A673 (cell line): Measurements from ENCODE around the gene CMTM4. TPM values are rescaled to one million over a fixed set of nuclear protein-coding genes. Genes with fewer than 3 reads are reported as not detected.

Source experiments
- BruUV-seq: library from RNA; stranded (reverse); fragments of 400-500 nt; replicated peaks from 2 replicates; lab custom pipeline; 2021; lab: Mats Ljungman, UMichigan
- CTCF ChIA-PET: fragments of 300-600 bp; sonication (Branson Sonifier 250); formaldehyde crosslinking; loops from one replicate; lab custom pipeline; 2022; ENCODE audit warnings: antibody characterized with exemption; lab: Charles Lee
- POLR2A ChIA-PET: fragments of 300-600 bp; sonication (Branson Sonifier 250); formaldehyde crosslinking; loops from one replicate; lab custom pipeline; 2022; ENCODE audit warnings: antibody characterized with exemption; ENCODE audit not compliant: low non-redundant PET; lab: Charles Lee
- DNase-seq: peaks from one replicate; pipeline ENCODE4 v3.0.0-alpha.2; 2015; ENCODE audit warnings: low spot score
- H3K27ac ChIP-seq: fragments of 200-600 bp; sonication (generic); 2 replicates; pipeline ENCODE4 v1.5.1; 2016; ENCODE audit warnings: mixed run types, low read depth, mild to moderate bottlenecking, mixed read lengths, antibody characterized with exemption, low read length; ENCODE audit not compliant: poor library complexity, severe bottlenecking
- H3K27me3 ChIP-seq: fragments of 200-600 bp; sonication (generic); replicated peaks from 2 replicates; pipeline ENCODE4 v1.6.1; 2017; ENCODE audit warnings: mixed run types, low read depth, mild to moderate bottlenecking, mixed read lengths, antibody characterized with exemption, low read length; ENCODE audit not compliant: insufficient read depth, poor library complexity
- H3K36me3 ChIP-seq: fragments of 200-600 bp; sonication (generic); 2 replicates; pipeline ENCODE4 v1.6.1; 2016; ENCODE audit warnings: mixed run types, mild to moderate bottlenecking, mixed read lengths, antibody characterized with exemption, low read length; ENCODE audit not compliant: insufficient read depth, poor library complexity, severe bottlenecking
- H3K4me1 ChIP-seq: fragments of 200-600 bp; sonication (generic); 2 replicates; pipeline ENCODE4 v1.6.1; 2017; ENCODE audit warnings: mixed run types, mild to moderate bottlenecking, mixed read lengths, antibody characterized with exemption, low read length; ENCODE audit not compliant: insufficient read depth, poor library complexity, severe bottlenecking
- H3K4me3 ChIP-seq: fragments of 200-600 bp; sonication (generic); 2 replicates; pipeline ENCODE4 v1.5.1; 2016; ENCODE audit warnings: low read depth, mixed run types, mild to moderate bottlenecking, mixed read lengths, low read length; ENCODE audit not compliant: poor library complexity, severe bottlenecking
- H3K9me3 ChIP-seq: fragments of 200-600 bp; sonication (generic); 2 replicates; pipeline ENCODE4 v1.6.1; 2016; ENCODE audit warnings: mixed run types, low read depth, mild to moderate bottlenecking, mixed read lengths, antibody characterized with exemption, low read length; ENCODE audit not compliant: poor library complexity, severe bottlenecking
- EZH2 ChIP-seq: fragments of 200-600 bp; sonication (generic); IDR thresholded peaks from 2 replicates; pipeline ENCODE4 v1.6.1; 2017; ENCODE audit warnings: borderline replicate concordance, low read depth, mild to moderate bottlenecking, mixed read lengths, antibody characterized with exemption, low read length; ENCODE audit not compliant: poor library complexity, severe bottlenecking
- intact Hi-C: fragments of 100-400 bp; cut with micrococcal nuclease; formaldehyde crosslinking; loops from one replicate; pipeline ENCODE4 v1.10.0; 2022; ENCODE audit not compliant: unreplicated experiment
- total RNA-seq: library from RNA; stranded (reverse); gene quantifications from 2 replicates; pipeline ENCODE4 v1.2.3, GENCODE V29; 2021
- TF ChIP-seq, protein P1 (sequence below): fragments of 300-800, 200-600 bp; sonication (generic); conservative IDR thresholded peaks from 2 replicates; pipeline ENCODE4 v1.5.1; 2017; ENCODE audit warnings: low read depth, mild to moderate bottlenecking, antibody characterized with exemption, low read length, moderate library complexity, mixed read lengths

Gene CMTM4
- total RNA-seq, 1 experiment from 2014 or later, result 30.3 TPM

DNA sequence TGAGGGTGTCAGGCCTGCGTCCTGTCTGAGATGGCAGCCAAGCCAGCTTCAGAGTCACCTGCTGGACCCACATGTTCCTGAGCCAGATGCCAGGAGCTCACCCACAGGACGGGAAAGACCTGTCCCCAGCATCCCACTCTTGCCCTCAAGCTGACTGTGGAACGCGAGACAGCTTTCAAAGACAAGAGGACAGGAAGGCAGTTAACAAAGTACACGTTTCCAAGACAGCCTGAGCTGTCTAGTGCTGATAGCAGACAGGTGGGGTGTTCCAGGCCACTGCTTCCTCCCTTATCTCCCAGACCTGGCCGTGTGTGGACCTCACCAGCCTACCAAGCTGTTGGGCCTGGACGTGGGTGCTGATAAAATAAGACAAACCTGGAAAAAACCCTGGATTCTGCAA, 78.8 kb downstream of the CMTM4 start:
- DNase-seq, result no peak
- Histone ChIP-seq H3K9me3 (no peaks in the 10 kb centered on the region), H3K4me3 (no peak overlapping the region), H3K27me3 (no peaks in the 10 kb centered on the region), H3K27ac (no peak overlapping the region), H3K4me1 (peaks cover 17% of the 10 kb centered on the region), H3K36me3 (peaks cover 13% of the 10 kb centered on the region)
- POLR2A ChIA-PET, result no interaction called here
- intact Hi-C loops, result no loop called here
- BruUV-seq, result no TSS peak
- CTCF ChIA-PET, result interaction anchor here (0.6 kb wide), 1 partner anchor 96 kb away, joined by 4 read pairs; no protein-coding TSS in a partner anchor
- TF ChIP-seq EZH2, result no peak
- TF ChIP-seq, protein P1, sequence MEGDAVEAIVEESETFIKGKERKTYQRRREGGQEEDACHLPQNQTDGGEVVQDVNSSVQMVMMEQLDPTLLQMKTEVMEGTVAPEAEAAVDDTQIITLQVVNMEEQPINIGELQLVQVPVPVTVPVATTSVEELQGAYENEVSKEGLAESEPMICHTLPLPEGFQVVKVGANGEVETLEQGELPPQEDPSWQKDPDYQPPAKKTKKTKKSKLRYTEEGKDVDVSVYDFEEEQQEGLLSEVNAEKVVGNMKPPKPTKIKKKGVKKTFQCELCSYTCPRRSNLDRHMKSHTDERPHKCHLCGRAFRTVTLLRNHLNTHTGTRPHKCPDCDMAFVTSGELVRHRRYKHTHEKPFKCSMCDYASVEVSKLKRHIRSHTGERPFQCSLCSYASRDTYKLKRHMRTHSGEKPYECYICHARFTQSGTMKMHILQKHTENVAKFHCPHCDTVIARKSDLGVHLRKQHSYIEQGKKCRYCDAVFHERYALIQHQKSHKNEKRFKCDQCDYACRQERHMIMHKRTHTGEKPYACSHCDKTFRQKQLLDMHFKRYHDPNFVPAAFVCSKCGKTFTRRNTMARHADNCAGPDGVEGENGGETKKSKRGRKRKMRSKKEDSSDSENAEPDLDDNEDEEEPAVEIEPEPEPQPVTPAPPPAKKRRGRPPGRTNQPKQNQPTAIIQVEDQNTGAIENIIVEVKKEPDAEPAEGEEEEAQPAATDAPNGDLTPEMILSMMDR, result no peak

GRCh38 chr16:66617010-66617434, 79.5 kb downstream of the CMTM4 start:
- no peak overlapping the region for H3K27ac ChIP-seq
- no peak overlapping the region for H3K4me3 ChIP-seq
- ChIA-PET CTCF (interaction anchor here (0.9 kb wide), 1 partner anchor 9 kb away, joined by 3 read pairs; no protein-coding TSS in a partner anchor), POLR2A (no interaction called here)
- intact Hi-C loops, result no loop called here
- no peaks in the 10 kb centered on the region for H3K9me3 ChIP-seq
- H3K27me3 ChIP-seq, result no peaks in the 10 kb centered on the region
- peaks cover 17% of the 10 kb centered on the region for H3K36me3 ChIP-seq
- TF ChIP-seq EZH2, result no peak
- TF ChIP-seq, protein P1, result no peak
- peaks cover 17% of the 10 kb centered on the region for H3K4me1 ChIP-seq
- DNase-seq, result no peak
- no TSS peak for BruUV-seq

- Histone ChIP-seq H3K4me3 (no peak overlapping the region), H3K9me3 (no peaks in the 10 kb centered on the region), H3K4me1 (peaks cover 17% of the 10 kb centered on the region), H3K27me3 (no peaks in the 10 kb centered on the region), H3K36me3 (peaks cover 21% of the 10 kb centered on the region), H3K27ac (no peak overlapping the region)
- intact Hi-C loops, result no loop called here
- TF ChIP-seq EZH2, result no peak
- TF ChIP-seq, protein P1, result no peak
- POLR2A ChIA-PET, result no interaction called here
- BruUV-seq, result no TSS peak
- DNase-seq, result no peak
- CTCF ChIA-PET, result interaction anchor here (0.9 kb wide), 1 partner anchor 8 kb away, joined by 3 read pairs; no protein-coding TSS in a partner anchor
These were observed 80.0 kb downstream of the CMTM4 start for GRCh38 chr16:66616592-66616991.
